Stimulated activated CD4-positive, alpha-beta T cell treated with anti-CD3 and anti-CD28 coated beads, TNF-alpha, amount 100 ng/mL, for 48 hours (primary cell): Measurements from ENCODE around the gene SYT5.
"Not testable (repeated sequence)": the region's sequence is repeated elsewhere in the genome, so short reads cannot be mapped to it uniquely, and the experiment has no call there.

Source experiments
- DNase-seq, 3 donors: peaks; one replicate each; pipeline ENCODE4 v3.0.0-alpha.2; 2020; ENCODE audit warnings: low read depth in 3 of 3

Gene SYT5

DNA sequence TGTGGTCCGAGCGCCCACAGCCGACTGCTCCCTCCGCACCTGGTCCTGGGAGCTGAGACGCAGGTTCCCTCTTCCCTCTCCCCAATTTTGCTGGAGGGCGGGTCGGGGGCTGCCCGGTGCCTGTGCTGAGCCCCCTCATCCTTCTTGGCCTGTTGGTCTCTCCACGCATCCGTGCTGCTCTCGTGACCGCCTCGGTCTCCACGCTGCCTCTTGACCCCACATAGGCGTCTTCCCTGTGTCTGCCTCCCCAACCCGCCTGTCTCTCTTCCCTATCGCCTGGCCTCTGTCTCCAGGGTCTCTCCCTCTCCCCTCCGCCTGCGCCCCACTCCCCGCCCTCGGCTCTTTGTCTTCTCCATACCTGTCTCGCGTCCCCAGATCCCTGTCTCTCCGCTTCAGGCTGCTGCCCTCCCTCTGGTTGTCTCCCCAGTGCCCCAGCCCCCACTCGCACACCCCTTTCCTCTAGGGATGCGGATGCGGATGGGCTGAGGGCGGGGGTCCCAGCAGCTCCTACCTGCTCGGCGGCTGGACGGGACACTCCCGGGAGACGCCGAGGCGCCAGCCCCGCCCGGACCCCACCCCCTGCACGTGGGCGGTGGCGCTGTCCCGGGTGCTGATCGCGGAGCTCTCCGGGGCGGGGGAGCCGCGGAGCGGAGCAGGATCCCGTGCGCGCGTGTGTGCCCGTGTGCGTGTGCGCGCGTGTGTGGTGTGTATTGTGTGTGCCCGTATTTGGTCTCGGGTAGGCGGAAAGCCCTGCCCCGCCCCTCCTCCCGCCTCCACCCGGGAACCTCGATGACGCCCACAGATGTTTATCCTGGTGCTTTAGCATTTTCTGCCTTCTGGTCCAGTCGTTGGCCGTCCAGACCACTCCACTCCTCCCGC is at the start of gene SYT5:
TSS of gene SYT5 (minus strand) at position 684 of the 879 bp plus-strand sequence. CDS start 1,248 bp downstream, outside the sequence.
- DNase-seq = peak; percentile 29 to 51 (median 38)

DNA sequence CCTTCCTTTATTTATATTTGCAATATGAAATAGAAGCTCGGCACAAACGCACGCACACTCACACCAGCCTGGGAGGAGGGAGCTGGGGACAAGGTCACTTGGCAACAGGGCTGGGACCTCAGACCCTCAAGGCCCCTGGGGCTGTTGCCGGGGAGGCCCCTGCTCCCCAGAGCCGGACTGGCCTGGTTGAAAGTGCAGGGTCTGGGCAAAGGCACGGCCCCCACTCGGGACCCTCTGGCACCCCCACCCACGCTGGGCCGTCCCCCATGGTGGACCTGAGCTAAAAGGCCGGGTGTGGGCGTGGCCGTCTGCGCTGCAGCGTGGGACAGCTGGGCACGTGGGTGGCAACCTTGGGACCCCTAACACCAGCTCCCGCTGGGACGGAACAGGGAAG is 49.7 kb upstream of the SYT5 start:
- no peak for DNase-seq

GRCh38 chr19:55229145-55229788 is 49.2 kb upstream of the SYT5 start:
- no peak for DNase-seq

DNA sequence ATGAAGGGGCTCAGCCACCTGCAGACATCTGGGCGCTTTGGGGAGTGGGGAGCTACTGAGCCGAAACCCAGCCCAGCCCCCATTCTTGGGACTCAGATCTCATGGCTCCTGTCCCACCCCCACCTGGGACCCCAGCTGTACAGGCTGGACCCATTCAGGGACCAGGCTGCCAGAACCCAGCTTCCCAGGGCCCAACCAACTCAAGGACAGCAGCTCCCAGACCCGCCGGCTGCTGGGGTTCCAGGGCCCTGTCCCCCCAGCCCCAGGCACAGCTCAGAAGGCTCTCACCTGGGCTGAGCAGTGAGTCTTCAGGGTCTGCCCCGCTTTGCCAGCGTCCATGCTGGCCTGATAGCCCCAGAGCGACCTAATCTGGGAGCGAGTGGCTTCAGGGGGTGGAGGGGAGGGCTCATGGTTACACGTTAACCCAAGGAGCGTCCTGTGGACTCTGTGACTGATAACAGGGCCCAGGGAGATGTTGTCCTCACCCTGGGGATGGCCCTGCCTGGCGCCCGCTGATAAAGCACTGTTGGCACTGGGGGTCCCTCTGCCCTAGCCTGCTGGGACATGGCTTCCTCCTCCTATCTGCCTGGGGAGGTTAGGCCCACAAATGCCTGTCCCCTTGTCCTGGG is 48.4 kb upstream of the SYT5 start, which contains the start of gene TMEM86B:
TSS of gene TMEM86B (minus strand) at position 361 of the 629 bp plus-strand sequence. CDS start at position 339, 22 bp downstream.
- no peak for DNase-seq

DNA sequence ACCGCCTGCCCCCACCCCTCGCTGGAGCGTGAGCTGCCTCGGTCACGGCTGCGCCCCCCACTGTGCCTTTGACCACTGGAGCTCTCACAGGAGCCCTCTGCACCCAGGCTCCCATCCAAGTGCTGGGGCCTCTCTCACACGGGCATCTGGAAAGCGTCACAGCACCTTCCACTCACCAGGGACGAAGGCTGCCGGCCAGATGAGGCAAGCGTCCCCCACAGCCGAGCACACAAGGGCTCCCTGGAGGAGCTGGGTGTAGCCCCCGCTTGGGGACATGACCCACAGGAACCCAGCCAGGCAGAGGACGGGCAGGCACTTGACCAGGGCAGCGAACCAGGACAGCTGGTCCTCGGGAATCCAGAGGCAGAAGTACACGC is 47.9 kb upstream of the SYT5 start:
- no peak for DNase-seq

- no peak for DNase-seq
These were observed 47.3 kb upstream of the SYT5 start for GRCh38 chr19:55227241-55228014.

- DNase-seq = no peak
These were observed 46.7 kb upstream of the SYT5 start for GRCh38 chr19:55226788-55227187.

DNA sequence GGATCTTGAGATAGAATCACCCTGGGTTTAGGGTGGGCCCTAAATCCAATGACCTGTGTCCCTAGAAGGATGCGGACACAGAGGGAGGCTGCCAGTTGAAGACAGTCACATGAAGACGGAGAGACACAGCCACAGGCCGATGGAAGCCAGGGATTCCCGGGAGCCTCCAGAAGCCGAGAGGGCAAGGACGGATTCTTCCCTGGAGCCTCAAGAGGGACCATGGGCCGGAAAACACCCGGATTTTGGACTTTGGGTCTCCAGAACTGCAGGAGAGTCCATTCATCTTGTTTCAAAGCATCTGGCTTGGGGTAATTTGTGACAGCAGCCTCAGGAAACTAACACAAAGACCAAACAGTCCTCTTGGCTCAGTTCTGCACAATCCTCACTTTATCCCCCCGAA is 46.2 kb upstream of the SYT5 start:
- no peak for DNase-seq

DNA sequence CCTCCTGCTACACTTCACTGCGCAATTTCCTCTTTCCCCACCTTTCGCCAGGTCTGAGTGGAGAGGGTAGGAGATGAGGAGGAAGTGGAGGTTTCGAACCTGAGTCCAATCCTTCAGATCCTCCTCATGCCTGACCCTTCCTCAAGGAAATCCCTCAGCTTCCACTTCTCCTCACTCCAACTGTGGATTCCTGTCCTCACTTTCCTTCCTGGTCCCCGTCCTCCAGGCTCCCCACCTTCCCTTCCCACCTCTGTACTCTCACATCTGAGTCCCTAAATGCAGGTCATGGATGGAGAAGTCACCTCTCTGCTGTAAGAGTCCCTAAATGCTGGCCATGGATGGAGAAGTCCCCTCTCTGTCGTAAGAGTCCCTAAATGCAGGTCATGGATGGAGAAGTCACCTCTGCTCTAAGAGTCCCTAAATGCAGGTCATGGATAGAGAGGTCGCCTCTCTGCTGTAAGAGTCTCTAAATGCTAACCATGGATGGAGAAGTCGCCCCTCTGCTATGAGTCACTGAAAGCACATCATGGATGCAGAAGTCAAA is 45.4 kb upstream of the SYT5 start:
- no peak for DNase-seq

DNA sequence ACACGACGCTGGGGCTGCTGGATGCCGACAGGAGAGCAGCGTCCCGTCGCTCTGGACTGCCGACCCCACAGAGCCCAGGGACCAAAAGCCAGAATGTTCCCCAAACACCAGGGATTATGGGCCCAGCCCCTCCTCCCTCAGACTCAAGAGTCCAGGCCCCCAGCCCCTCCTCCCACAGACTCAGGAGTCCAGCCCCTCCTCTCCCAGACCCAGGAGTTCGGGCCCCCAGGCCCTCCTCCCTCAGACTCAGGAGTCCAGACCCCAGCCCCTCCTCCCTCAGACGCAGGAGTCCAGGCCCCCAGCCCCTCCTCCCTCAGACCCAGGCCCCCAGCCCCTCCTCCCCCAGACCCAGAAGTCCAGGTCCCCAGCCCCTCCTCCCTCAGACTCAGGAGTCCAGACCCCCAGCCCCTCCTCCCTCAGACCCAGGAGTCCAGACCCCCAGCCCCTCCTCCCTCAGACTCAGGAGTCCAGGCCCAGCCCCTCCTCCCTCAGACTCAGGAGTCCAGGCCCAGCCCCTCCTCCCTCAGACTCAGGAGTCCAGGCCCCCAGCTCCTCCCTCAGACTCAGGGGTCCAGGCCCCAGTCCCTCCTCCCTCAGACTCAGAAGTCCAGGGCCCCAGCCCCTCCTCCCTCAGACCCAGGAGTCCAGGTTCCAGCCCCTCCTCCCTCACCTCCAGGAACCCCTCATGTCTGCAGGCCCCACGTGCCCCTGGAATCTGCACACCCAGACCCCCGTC is 44.8 kb upstream of the SYT5 start:
- not testable (repeated sequence) for DNase-seq

DNA sequence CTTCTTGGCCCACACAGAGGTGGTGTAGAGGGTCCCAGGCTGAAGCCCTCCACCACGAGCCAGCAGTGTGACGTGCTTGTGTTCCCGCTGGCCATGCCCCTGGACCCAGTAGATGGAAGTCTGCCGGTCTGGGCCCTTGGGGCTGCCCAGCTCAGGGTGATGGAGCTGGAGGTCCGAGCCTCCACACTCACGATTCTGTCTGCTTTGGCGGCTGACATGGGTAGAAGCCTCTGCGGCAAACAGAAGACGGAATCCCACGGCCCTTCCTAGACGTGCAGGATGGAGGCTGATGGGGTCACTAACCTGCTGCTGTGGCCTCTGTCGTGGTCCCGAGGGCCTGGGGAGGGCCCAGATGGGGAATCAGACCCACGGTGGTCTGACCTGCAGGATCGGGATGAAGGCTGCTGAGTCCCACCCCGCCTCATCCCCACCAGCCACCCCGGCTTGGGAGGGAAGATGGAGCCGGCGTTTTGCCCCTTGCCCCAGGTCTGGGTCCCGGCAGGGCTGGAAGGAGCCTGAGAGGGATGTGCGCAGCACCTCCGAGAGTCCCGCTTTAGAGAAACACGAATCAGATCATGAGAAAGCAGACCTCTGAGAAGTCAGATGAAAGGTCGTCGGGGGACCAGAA is 44.1 kb upstream of the SYT5 start:
- no peak for DNase-seq

GRCh38 chr19:55223291-55224037 is 43.4 kb upstream of the SYT5 start:
- DNase-seq = no peak

- no peak for DNase-seq
These were observed 40.4 kb upstream of the SYT5 start for GRCh38 chr19:55220525-55220924.

- DNase-seq = peak; percentile 47 to 57 (median 53)
These were observed 36.5 kb upstream of the SYT5 start for GRCh38 chr19:55216461-55217198.

GRCh38 chr19:55213547-55213946 is 33.5 kb upstream of the SYT5 start:
- no peak for DNase-seq

- DNase-seq = peak; percentile 23 to 41 (median 25)
These were observed 32.4 kb upstream of the SYT5 start for GRCh38 chr19:55212447-55212846.

GRCh38 chr19:55209693-55210472 is 29.8 kb upstream of the SYT5 start:
- no peak for DNase-seq
